Measurements from ENCODE around the gene CAMTA1. TPM values are rescaled to one million over a fixed set of nuclear protein-coding genes. Genes with fewer than 3 reads are reported as not detected.
"Not testable (repeated sequence)": the region's sequence is repeated elsewhere in the genome, so short reads cannot be mapped to it uniquely, and the experiment has no call there.

CAMTA1 gene
- total RNA-seq, 4 donors from 2014 or later = 86.3 to 170 (median 132) TPM

- ATAC-seq = no peak
- WGBS, 2 donors (ENCODE audit: low coverage in 1 of 2) = no CpG with 5 or more reads among the region's 7 CpGs
- Histone ChIP-seq H3K36me3 (no peaks in the 10 kb centered on the region), H3K9me3 (no peaks in the 10 kb centered on the region), H3K4me3 (no peak overlapping the region), H3K4me1 (peaks cover 0 to under 1% (median 0%) of the 10 kb centered on the region in 3 donors), H3K27me3 (no peaks in the 10 kb centered on the region), H3K27ac (no peak overlapping the region)
- TF ChIP-seq POLR2AphosphoS5 (IDR thresholded peaks at IDR 0.05) = no peak
- no peak for TF ChIP-seq CTCF (IDR thresholded peaks at IDR 0.05)
- no peak for TF ChIP-seq EP300 (IDR thresholded peaks at IDR 0.05)
- no peak for TF ChIP-seq POLR2A (IDR thresholded peaks at IDR 0.05)
Observed at GRCh38 chr1:7407544-7407895, 622.3 kb downstream of the CAMTA1 start.

- no peaks in the 10 kb centered on the region for H3K9me3 ChIP-seq
- no peak overlapping the region for H3K27ac ChIP-seq
- H3K36me3 ChIP-seq = no peaks in the 10 kb centered on the region
- H3K4me1 ChIP-seq = no peaks in the 10 kb centered on the region
- no peak overlapping the region for H3K4me3 ChIP-seq
- 82 to 100% methylated on average over 2 to 3 of the region's 23 CpGs for WGBS, 2 donors (ENCODE audit: low coverage in 1 of 2)
- TF ChIP-seq POLR2A (IDR thresholded peaks at IDR 0.05) = no peak
- TF ChIP-seq CTCF (IDR thresholded peaks at IDR 0.05) = no peak
- TF ChIP-seq EP300 (IDR thresholded peaks at IDR 0.05) = no peak
- TF ChIP-seq POLR2AphosphoS5 (IDR thresholded peaks at IDR 0.05) = no peak
- ATAC-seq = no peak
- H3K27me3 ChIP-seq = no peaks in the 10 kb centered on the region
Observed at GRCh38 chr1:7407980-7408770, 622.9 kb downstream of the CAMTA1 start.

- Histone ChIP-seq H3K27me3 (no peaks in the 10 kb centered on the region), H3K4me1 (no peaks in the 10 kb centered on the region), H3K9me3 (no peaks in the 10 kb centered on the region), H3K4me3 (no peak overlapping the region), H3K27ac (no peak overlapping the region), H3K36me3 (no peaks in the 10 kb centered on the region)
- ATAC-seq = no peak
- 100% methylated on average over 1 of the region's 5 CpGs; no CpG with 5 or more reads in 1 of the 2 donors for WGBS, 2 donors (ENCODE audit: low coverage in 1 of 2)
- TF ChIP-seq CTCF (IDR thresholded peaks at IDR 0.05) (no peak), EP300 (IDR thresholded peaks at IDR 0.05) (no peak), POLR2AphosphoS5 (IDR thresholded peaks at IDR 0.05) (no peak), POLR2A (IDR thresholded peaks at IDR 0.05) (no peak)
Observed at GRCh38 chr1:7408771-7409150, 623.5 kb downstream of the CAMTA1 start.

- H3K27me3 ChIP-seq = no peaks in the 10 kb centered on the region
- no peak for ATAC-seq
- H3K9me3 ChIP-seq = no peaks in the 10 kb centered on the region
- TF ChIP-seq POLR2A (IDR thresholded peaks at IDR 0.05) (no peak), EP300 (IDR thresholded peaks at IDR 0.05) (no peak), POLR2AphosphoS5 (IDR thresholded peaks at IDR 0.05) (no peak), CTCF (IDR thresholded peaks at IDR 0.05) (no peak)
- H3K4me1 ChIP-seq = no peaks in the 10 kb centered on the region
- no peak overlapping the region for H3K27ac ChIP-seq
- H3K36me3 ChIP-seq = no peaks in the 10 kb centered on the region
- WGBS, 2 donors (ENCODE audit: low coverage in 1 of 2) = 92 to 100% methylated on average over 2 of the region's 8 CpGs
- H3K4me3 ChIP-seq = no peak overlapping the region
Observed at GRCh38 chr1:7409278-7409677, 624.0 kb downstream of the CAMTA1 start.

- TF ChIP-seq POLR2A (IDR thresholded peaks at IDR 0.05) = no peak
- no peak for TF ChIP-seq POLR2AphosphoS5 (IDR thresholded peaks at IDR 0.05)
- no peak for TF ChIP-seq CTCF (IDR thresholded peaks at IDR 0.05)
- no peak for TF ChIP-seq EP300 (IDR thresholded peaks at IDR 0.05)
- Histone ChIP-seq H3K9me3 (no peaks in the 10 kb centered on the region), H3K27me3 (no peaks in the 10 kb centered on the region), H3K36me3 (no peaks in the 10 kb centered on the region), H3K27ac (no peak overlapping the region), H3K4me3 (no peak overlapping the region), H3K4me1 (no peaks in the 10 kb centered on the region)
- WGBS, 2 donors (ENCODE audit: low coverage in 1 of 2) = 89% methylated on average over 10 of the region's 10 CpGs; no CpG with 5 or more reads in 1 of the 2 donors
- ATAC-seq = no peak
Observed at GRCh38 chr1:7410156-7410555, 624.9 kb downstream of the CAMTA1 start.

GRCh38 chr1:7417618-7418017, 632.4 kb downstream of the CAMTA1 start:
- not testable (repeated sequence) for H3K4me1 ChIP-seq, ATAC-seq, H3K27me3 ChIP-seq, H3K27ac ChIP-seq, H3K9me3 ChIP-seq, H3K36me3 ChIP-seq, H3K4me3 ChIP-seq
- WGBS, 2 donors (ENCODE audit: low coverage in 1 of 2) = 89% methylated on average over 6 of the region's 12 CpGs; no CpG with 5 or more reads in 1 of the 2 donors
